HepG2 (cell line): ENCODE results near the gene PRPSAP1. TPM values are rescaled to one million over a fixed set of nuclear protein-coding genes. Genes with fewer than 3 reads are reported as not detected.
A peak's percentile ranks its signal among the peaks of the same experiment; 100 is the strongest.

Experiments
- ATF7 ChIP-seq, 2 experiments: fragments of 450-650 bp in 1 of 2; sonication (generic) in 1 of 2; formaldehyde crosslinking in 1 of 2; IDR thresholded peaks; 2 replicates each; pipeline versions ENCODE4 v1.4.0 to v1.6.1; 2016 to 2020; ENCODE audit warnings: antibody characterized with exemption in 1 of 2, mild to moderate bottlenecking in 1 of 2, missing genetic modification reagents in 1 of 2
- CEBPG ChIP-seq: IDR thresholded peaks from 2 replicates; pipeline ENCODE4 v1.6.1; 2016
- CREM ChIP-seq, 2 experiments: sonication (generic) in 1 of 2; formaldehyde crosslinking in 1 of 2; IDR thresholded peaks; 2 replicates each; pipeline versions ENCODE4 v1.4.0 to v1.6.1; 2016 to 2020; ENCODE audit warnings: antibody characterized with exemption in 1 of 2, mild to moderate bottlenecking in 1 of 2, missing genetic modification reagents in 1 of 2
- FIP1L1 ChIP-seq: fragments of 200-400 bp; formaldehyde crosslinking; IDR thresholded peaks from 2 replicates; pipeline ENCODE4 v1.6.1; 2018; ENCODE audit warnings: low read depth, mild to moderate bottlenecking, low read length, moderate library complexity, borderline replicate concordance; ENCODE audit not compliant: insufficient read depth
- FLYWCH1 ChIP-seq: sonication (generic); formaldehyde crosslinking; IDR thresholded peaks from 2 replicates; pipeline ENCODE4 v1.8.1; 2023; ENCODE audit warnings: mild to moderate bottlenecking, missing genetic modification reagents
- GMEB1 ChIP-seq: sonication (generic); formaldehyde crosslinking; IDR thresholded peaks from 2 replicates; pipeline ENCODE4 v1.5.1; 2020; ENCODE audit warnings: missing genetic modification reagents, mild to moderate bottlenecking, borderline replicate concordance
- GTF3A ChIP-seq: sonication (generic); formaldehyde crosslinking; conservative IDR thresholded peaks from 2 replicates; pipeline ENCODE4 v1.4.0; 2020; ENCODE audit warnings: mild to moderate bottlenecking, missing genetic modification reagents
- HOXA3 ChIP-seq: sonication (generic); formaldehyde crosslinking; IDR thresholded peaks from 2 replicates; pipeline ENCODE4 v1.5.0; 2020; ENCODE audit warnings: missing genetic modification reagents
- JUN ChIP-seq: sonication (generic); formaldehyde crosslinking; IDR thresholded peaks from 2 replicates; pipeline ENCODE4 v1.4.0; 2020; ENCODE audit warnings: mild to moderate bottlenecking, missing genetic modification reagents
- LBX2 ChIP-seq: sonication (generic); formaldehyde crosslinking; IDR thresholded peaks from 2 replicates; pipeline ENCODE4 v1.5.0; 2020; ENCODE audit warnings: missing genetic modification reagents, mild to moderate bottlenecking, borderline replicate concordance
- MXI1 ChIP-seq: IDR thresholded peaks from 3 replicates; pipeline ENCODE4 v1.6.1; 2012; ENCODE audit warnings: low read depth, low read length, inconsistent platforms, borderline replicate concordance
- NFE2L2 ChIP-seq: fragments of 150-350 bp; IDR thresholded peaks from 2 replicates; pipeline ENCODE4 v1.6.1; 2014; ENCODE audit warnings: low read length
- PBX3 ChIP-seq: sonication (generic); formaldehyde crosslinking; IDR thresholded peaks from 2 replicates; pipeline ENCODE4 v1.8.1; 2023; ENCODE audit warnings: missing genetic modification reagents, inconsistent platforms, borderline replicate concordance
- PITX1 ChIP-seq: sonication (generic); formaldehyde crosslinking; IDR thresholded peaks from 2 replicates; pipeline ENCODE4 v1.5.1; 2020; ENCODE audit warnings: mild to moderate bottlenecking, missing genetic modification reagents
- ZMAT3 ChIP-seq: sonication (generic); formaldehyde crosslinking; conservative IDR thresholded peaks from 2 replicates; pipeline ENCODE4 v1.7.0; 2021; ENCODE audit warnings: missing genetic modification reagents
- ZNF232 ChIP-seq: sonication (generic); formaldehyde crosslinking; IDR thresholded peaks from 2 replicates; pipeline ENCODE4 v1.4.0; 2020; ENCODE audit warnings: missing genetic modification reagents, borderline replicate concordance
- ZNF33B ChIP-seq: sonication (generic); formaldehyde crosslinking; IDR thresholded peaks from 2 replicates; pipeline ENCODE4 v1.5.1; 2020; ENCODE audit warnings: mild to moderate bottlenecking, missing genetic modification reagents
- polyA plus RNA-seq, 8 experiments: library from polyadenylated mRNA; depleted of rRNA in 3 of 8; stranded (reverse) in 7 of 8; unstranded in 1 of 8; fragments of >200 nt; fragmentation: Illumina TruSeq in 4 of 8; extraction: Trizol in 4 of 8; gene quantifications; 2 replicates each; pipeline versions ENCODE4 v1.2.1 to v1.2.3, GENCODE V29; 2011 to 2016; ENCODE audit warnings: low read depth in 4 of 8, missing spikeins in 1 of 8, mixed read lengths in 1 of 8; ENCODE audit not compliant: insufficient read depth in 1 of 8
- total RNA-seq, 5 experiments: library from RNA; depleted of rRNA; stranded (reverse); fragments of >200 nt; fragmentation: Illumina TruSeq; extraction: Trizol; gene quantifications; 2 replicates each; pipeline ENCODE4 v1.2.3, GENCODE V29; 2016; ENCODE audit warnings: low read depth in 1 of 5

Gene PRPSAP1
- total and polyA plus RNA-seq, 2 of the 13 experiments (the other 11 are each of a cell fraction or from before 2014, with no cell fraction given) = 91.1 to 314 TPM

DNA sequence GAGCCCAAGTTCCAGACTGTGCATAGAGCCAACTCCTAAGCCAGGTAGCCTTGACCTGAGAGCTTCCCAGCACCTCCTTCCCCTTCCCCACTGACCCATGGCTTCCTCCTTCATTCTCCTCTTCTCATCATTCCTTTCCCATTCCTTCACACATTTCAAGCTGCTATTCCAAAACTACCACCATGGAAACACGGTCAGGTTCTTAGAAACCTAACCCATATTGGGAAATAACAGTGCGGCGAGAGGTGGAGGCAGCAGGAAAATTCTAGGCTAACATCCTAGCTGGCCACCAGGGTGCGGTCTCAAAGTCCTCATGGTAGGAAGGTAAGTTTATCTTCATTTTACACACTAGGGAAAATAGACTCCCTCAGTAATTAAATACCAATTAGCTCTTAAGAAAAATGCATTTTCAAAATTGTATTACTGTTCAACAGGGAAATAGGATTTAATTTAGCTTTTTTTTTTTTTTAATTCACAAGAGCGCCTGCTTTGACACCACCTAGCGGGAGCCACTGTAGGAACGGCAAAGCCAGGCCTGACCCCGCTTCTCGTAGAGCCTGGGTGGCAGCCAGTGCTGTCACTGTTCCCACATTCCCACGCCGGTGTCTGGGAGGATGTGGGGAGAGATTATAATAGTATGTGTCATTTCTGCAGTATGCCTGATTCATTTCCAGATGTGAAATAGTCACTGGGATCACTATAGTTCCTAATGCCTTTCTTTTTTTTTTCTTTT is 16.7 kb upstream of the PRPSAP1 start (continued):
- no peak for TF ChIP-seq CREM (IDR thresholded peaks at IDR 0.05)
- no peak for TF ChIP-seq CREM (CRISPR knock-in tag; IDR thresholded peaks at IDR 0.05)
- no peak for TF ChIP-seq FIP1L1
- no peak for TF ChIP-seq JUN (CRISPR knock-in tag)
- TF ChIP-seq PBX3 (CRISPR knock-in tag) = no peak
- TF ChIP-seq GTF3A (CRISPR knock-in tag) = no peak
- no peak for TF ChIP-seq ATF7 (IDR thresholded peaks at IDR 0.05)
- TF ChIP-seq ATF7 (CRISPR knock-in tag; IDR thresholded peaks at IDR 0.05) = no peak
- TF ChIP-seq ZMAT3 = no peak
- no peak for TF ChIP-seq NFE2L2
- TF ChIP-seq GMEB1 (CRISPR knock-in tag) = no peak
- 0 out of 2 replicates have a peak, but pooled peaks have one; percentile 35 for TF ChIP-seq CEBPG (CRISPR knock-in tag)
- TF ChIP-seq LBX2 (CRISPR knock-in tag) = no peak
- TF ChIP-seq MXI1 = no peak
- 0 out of 2 replicates have a peak, but pooled peaks have one; percentile 20 for TF ChIP-seq HOXA3 (CRISPR knock-in tag)
- TF ChIP-seq ZNF33B (CRISPR knock-in tag) = no peak
- TF ChIP-seq ZNF232 (CRISPR knock-in tag) = peak; percentile 88; the same call in 1 of the 2 replicates
- TF ChIP-seq PITX1 (CRISPR knock-in tag) = no peak
- no peak for TF ChIP-seq FLYWCH1 (CRISPR knock-in tag)
